SJCRH30 (cell line): Measurements from ENCODE around the gene OR5L1. TPM values are rescaled to one million over a fixed set of nuclear protein-coding genes. Genes with fewer than 3 reads are reported as not detected.

Experiments
- DNase-seq, 2 experiments: peaks; one replicate each; pipeline ENCODE4 v3.0.0-alpha.2; 2015 to 2020
- H3K27ac ChIP-seq: fragments of 250-450 bp; sonication (Bioruptor Pico); 2 replicates; pipeline ENCODE4 v1.5.1; 2020; ENCODE audit warnings: mild to moderate bottlenecking, moderate library complexity
- H3K27me3 ChIP-seq: fragments of 250-450 bp; sonication (Bioruptor Pico); 2 replicates; pipeline ENCODE4 v1.5.1; 2020; ENCODE audit warnings: mild to moderate bottlenecking, moderate library complexity
- H3K36me3 ChIP-seq: fragments of 250-450 bp; sonication (Bioruptor Pico); 2 replicates; pipeline ENCODE4 v1.5.1; 2020; ENCODE audit warnings: mild to moderate bottlenecking, moderate library complexity
- H3K4me1 ChIP-seq: fragments of 250-450 bp; sonication (Bioruptor Pico); 2 replicates; pipeline ENCODE4 v1.5.1; 2020; ENCODE audit warnings: mild to moderate bottlenecking, moderate library complexity
- H3K4me3 ChIP-seq: fragments of 250-450 bp; sonication (Bioruptor Pico); 2 replicates; pipeline ENCODE4 v1.5.1; 2020; ENCODE audit warnings: mild to moderate bottlenecking, moderate library complexity
- H3K9me3 ChIP-seq: fragments of 250-450 bp; sonication (Bioruptor Pico); replicated peaks from 2 replicates; pipeline ENCODE4 v1.5.1; 2020; ENCODE audit warnings: mild to moderate bottlenecking, moderate library complexity
- total RNA-seq: library from RNA; depleted of rRNA; stranded (reverse); fragments of >200 nt; shearing (Covaris generic); gene quantifications from 2 replicates; pipeline ENCODE4 v1.2.3, GENCODE V29; 2014; rRNA removed

OR5L1 gene
- total RNA-seq = not detected in 2 replicates

DNA sequence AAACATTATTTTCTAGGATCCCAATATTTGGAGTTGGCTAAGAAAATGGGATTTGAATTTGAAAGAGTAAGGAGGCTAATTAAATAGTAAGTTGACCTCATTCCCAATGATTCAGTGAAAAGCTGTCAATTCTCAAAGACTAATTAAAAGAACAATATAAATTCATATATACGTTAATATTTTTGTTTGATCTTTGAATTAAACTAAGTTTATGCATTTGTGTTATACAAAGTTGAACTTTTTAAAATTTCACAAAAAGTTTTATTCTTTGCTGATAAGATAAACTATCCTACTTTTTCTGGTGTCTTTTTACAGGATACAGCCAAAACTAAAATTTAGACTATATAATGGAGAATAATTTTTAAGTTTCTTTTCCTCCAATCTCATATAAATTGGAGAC is at the start of gene OR5L1:
Gene OR5L1 (plus strand): TSS at position 301 of the 400 bp plus-strand sequence. CDS start 100 bp downstream, outside the sequence.
- Histone ChIP-seq H3K27me3 (peaks cover 8% of the 10 kb centered on the region; the same call in 1 of the 2 replicates), H3K4me1 (no peaks in the 10 kb centered on the region), H3K27ac (no peak within 1 kb of the TSS), H3K36me3 (no peaks in the 10 kb centered on the region), H3K4me3 (no peak within 1 kb of the TSS), H3K9me3 (no peaks in the 10 kb centered on the region)
- DNase-seq = no peak

DNA sequence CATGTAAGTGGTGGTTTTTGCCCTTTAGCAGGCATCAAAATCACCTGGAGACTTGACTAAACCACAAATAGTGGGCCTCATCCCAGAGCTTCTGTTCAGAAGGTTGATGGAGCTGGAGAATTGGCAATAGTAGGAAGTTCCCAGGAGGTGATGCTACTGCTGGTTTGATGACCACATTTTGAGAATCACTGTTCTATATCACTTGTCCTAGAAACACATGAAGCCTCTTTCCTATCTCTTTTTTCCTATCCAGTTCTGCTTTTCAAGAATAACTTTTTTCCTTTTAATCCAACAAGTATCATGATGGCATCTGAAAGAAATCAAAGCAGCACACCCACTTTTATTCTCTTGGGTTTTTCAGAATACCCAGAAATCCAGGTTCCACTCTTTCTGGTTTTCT is 38.0 kb upstream of the OR5L1 start, which contains the start of gene OR5D13:
Gene OR5D13 (plus strand): TSS at position 301 of the 400 bp plus-strand sequence. CDS start 0 bp downstream, at position 301.
- no peak within 1 kb of the TSS for H3K4me3 ChIP-seq
- no peaks in the 10 kb centered on the region for H3K9me3 ChIP-seq
- H3K27me3 ChIP-seq = peaks cover 2% of the 10 kb centered on the region; the same call in 1 of the 2 replicates
- no peaks in the 10 kb centered on the region for H3K36me3 ChIP-seq
- H3K27ac ChIP-seq = no peak within 1 kb of the TSS
- H3K4me1 ChIP-seq = no peaks in the 10 kb centered on the region
- no peak for DNase-seq

DNA sequence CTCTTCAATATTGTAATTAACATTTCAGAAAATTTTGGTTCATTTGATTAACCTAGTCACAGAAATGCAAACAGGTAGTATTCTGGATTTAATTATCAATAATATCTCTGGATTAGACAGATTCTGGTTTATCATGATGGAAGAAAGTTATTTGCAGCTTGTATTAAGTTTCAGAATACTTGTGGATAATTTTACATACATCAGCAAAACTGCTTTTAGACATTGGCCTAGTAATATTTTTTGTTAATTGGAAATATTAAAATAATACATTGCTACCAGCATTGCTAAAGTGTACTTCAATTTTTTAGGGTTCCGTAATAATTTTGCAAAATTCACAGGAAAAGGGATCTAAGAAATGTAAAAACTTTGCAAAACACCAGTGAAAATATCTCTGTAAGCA is 19.6 kb upstream of the OR5L1 start:
- Histone ChIP-seq H3K27me3 (no peaks in the 10 kb centered on the region), H3K27ac (no peak overlapping the region), H3K36me3 (no peaks in the 10 kb centered on the region), H3K4me3 (no peak overlapping the region), H3K4me1 (no peaks in the 10 kb centered on the region), H3K9me3 (no peaks in the 10 kb centered on the region)
- DNase-seq = no peak

- no peaks in the 10 kb centered on the region for H3K36me3 ChIP-seq
- H3K27me3 ChIP-seq = no peaks in the 10 kb centered on the region
- no peak overlapping the region for H3K27ac ChIP-seq
- no peak for DNase-seq
- no peak overlapping the region for H3K4me3 ChIP-seq
- no peaks in the 10 kb centered on the region for H3K9me3 ChIP-seq
- H3K4me1 ChIP-seq = no peaks in the 10 kb centered on the region
These were observed 17.8 kb upstream of the OR5L1 start for GRCh38 chr11:55793321-55793720.

- Histone ChIP-seq H3K9me3 (no peaks in the 10 kb centered on the region), H3K36me3 (no peaks in the 10 kb centered on the region), H3K27ac (no peak within 1 kb of the TSS), H3K4me3 (no peak within 1 kb of the TSS), H3K4me1 (no peaks in the 10 kb centered on the region), H3K27me3 (no peaks in the 10 kb centered on the region)
- no peak for DNase-seq
These were observed 15.9 kb upstream of the OR5L1 start, which contains the start of gene OR5D14 for GRCh38 chr11:55795256-55795655. OR5D14 (plus strand) TSS chr11:55795556; CDS start chr11:55795556, 0 bp downstream.

GRCh38 chr11:55806248-55806647 is 4.9 kb upstream of the OR5L1 start:
- Histone ChIP-seq H3K9me3 (no peaks in the 10 kb centered on the region), H3K4me3 (no peak overlapping the region), H3K27ac (no peak overlapping the region), H3K4me1 (no peaks in the 10 kb centered on the region), H3K27me3 (peaks cover 8% of the 10 kb centered on the region; the same call in 1 of the 2 replicates), H3K36me3 (no peaks in the 10 kb centered on the region)
- no peak for DNase-seq

GRCh38 chr11:55819330-55819729 is 8.2 kb downstream of the OR5L1 start, which contains the start of gene OR5D18:
OR5D18 (plus strand) TSS chr11:55819630; CDS start chr11:55819630, 0 bp downstream.
- H3K9me3 ChIP-seq = no peaks in the 10 kb centered on the region

GRCh38 chr11:55826919-55827318 is 15.8 kb downstream of the OR5L1 start, which contains the start of gene OR5L2:
OR5L2 (plus strand) TSS chr11:55827219; CDS start chr11:55827219, 0 bp downstream.
- Histone ChIP-seq H3K9me3 (no peaks in the 10 kb centered on the region), H3K27me3 (no peaks in the 10 kb centered on the region; the same call in 1 of the 2 replicates), H3K4me3 (no peak within 1 kb of the TSS), H3K36me3 (no peaks in the 10 kb centered on the region), H3K4me1 (no peaks in the 10 kb centered on the region), H3K27ac (no peak within 1 kb of the TSS)
- no peak for DNase-seq

More at GRCh38 chr11:55819330-55819729, 8.2 kb downstream of the OR5L1 start, which contains the start of gene OR5D18:
- H3K4me3 ChIP-seq = no peak within 1 kb of the TSS
- no peak within 1 kb of the TSS for H3K27ac ChIP-seq
- no peaks in the 10 kb centered on the region for H3K4me1 ChIP-seq
- no peaks in the 10 kb centered on the region for H3K27me3 ChIP-seq
- H3K36me3 ChIP-seq = no peaks in the 10 kb centered on the region
- no peak for DNase-seq

GRCh38 chr11:55838452-55838851 is 27.3 kb downstream of the OR5L1 start, which contains the start of gene OR5D16:
OR5D16 (plus strand) TSS chr11:55838752; CDS start chr11:55838752, 0 bp downstream.
- Histone ChIP-seq H3K36me3 (no peaks in the 10 kb centered on the region), H3K27ac (no peak within 1 kb of the TSS), H3K27me3 (no peaks in the 10 kb centered on the region), H3K9me3 (no peaks in the 10 kb centered on the region), H3K4me1 (no peaks in the 10 kb centered on the region; the same call in 1 of the 2 replicates), H3K4me3 (no peak within 1 kb of the TSS)
- no peak for DNase-seq

- no peaks in the 10 kb centered on the region for H3K36me3 ChIP-seq
- no peak overlapping the region for H3K4me3 ChIP-seq
- no peak for DNase-seq
- H3K9me3 ChIP-seq = no peaks in the 10 kb centered on the region
- H3K4me1 ChIP-seq = no peaks in the 10 kb centered on the region
- no peaks in the 10 kb centered on the region for H3K27me3 ChIP-seq
- H3K27ac ChIP-seq = no peak overlapping the region
These were observed 36.3 kb downstream of the OR5L1 start for GRCh38 chr11:55847453-55847852.

DNA sequence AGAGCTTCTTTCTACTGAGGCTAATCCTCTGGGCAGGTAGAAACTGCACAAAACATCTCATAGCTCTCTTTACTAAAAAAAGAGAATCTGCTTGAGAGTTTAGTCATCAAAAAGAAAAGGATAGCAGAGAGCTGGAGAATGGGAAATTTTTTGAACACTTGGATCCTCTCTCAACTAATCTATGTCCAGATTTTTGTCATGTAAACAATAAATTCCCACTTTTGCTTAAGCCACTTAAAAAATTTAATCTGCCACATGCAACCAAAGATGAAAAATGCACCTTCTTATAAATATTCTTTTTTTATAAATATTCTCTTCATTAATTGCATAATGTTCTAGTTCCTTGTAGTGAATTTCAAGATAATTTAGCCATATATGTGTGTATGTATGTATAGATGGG is 37.9 kb downstream of the OR5L1 start:
- no peak for DNase-seq
- H3K27ac ChIP-seq = no peak overlapping the region
- no peaks in the 10 kb centered on the region; the same call in 1 of the 2 replicates for H3K27me3 ChIP-seq
- H3K4me1 ChIP-seq = no peaks in the 10 kb centered on the region
- H3K9me3 ChIP-seq = no peaks in the 10 kb centered on the region
- H3K4me3 ChIP-seq = no peak overlapping the region
- no peaks in the 10 kb centered on the region for H3K36me3 ChIP-seq

DNA sequence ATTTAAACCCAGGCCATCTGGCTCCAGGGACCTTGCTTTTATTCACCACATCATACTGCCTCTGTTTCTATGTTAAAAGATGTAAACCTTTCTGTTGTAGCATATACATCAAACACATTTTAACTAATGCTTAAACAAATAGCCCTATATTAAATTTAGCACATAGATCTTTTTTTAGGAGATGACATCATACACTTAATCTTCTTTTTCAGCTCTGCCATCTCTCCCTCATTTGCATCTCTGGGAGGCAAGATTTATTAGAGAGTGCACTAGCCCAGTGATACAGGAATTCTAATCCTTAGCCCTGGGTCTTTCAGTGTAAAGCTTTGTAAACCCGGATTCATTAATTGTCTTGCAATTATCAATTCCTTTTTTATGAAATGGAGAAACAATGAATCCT is 41.0 kb downstream of the OR5L1 start:
- Histone ChIP-seq H3K36me3 (no peaks in the 10 kb centered on the region), H3K4me1 (no peaks in the 10 kb centered on the region), H3K9me3 (no peaks in the 10 kb centered on the region), H3K27ac (no peak overlapping the region), H3K27me3 (no peaks in the 10 kb centered on the region; the same call in none of the 2 replicates), H3K4me3 (no peak overlapping the region)
- DNase-seq = no peak

DNA sequence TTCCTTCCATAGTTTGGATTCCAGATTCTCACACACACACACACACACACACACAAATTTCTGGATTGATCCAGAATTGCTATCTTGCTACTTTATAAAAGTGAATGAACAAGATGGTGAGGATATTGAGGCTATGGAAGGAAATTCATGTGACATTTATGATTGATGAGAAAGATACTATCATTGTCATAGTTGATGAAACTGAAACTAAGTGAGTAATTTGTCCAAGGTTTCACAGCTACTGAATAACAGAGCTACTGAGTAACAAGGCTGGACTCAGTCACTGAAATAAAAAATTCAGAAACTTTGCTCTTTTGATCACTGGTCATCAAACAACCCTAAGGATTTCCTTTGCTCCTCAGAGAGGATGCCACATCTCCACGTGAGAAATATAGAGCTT is 43.5 kb downstream of the OR5L1 start:
- Histone ChIP-seq H3K4me1 (no peaks in the 10 kb centered on the region), H3K4me3 (no peak overlapping the region), H3K27ac (no peak overlapping the region), H3K27me3 (peaks cover 5% of the 10 kb centered on the region), H3K36me3 (no peaks in the 10 kb centered on the region), H3K9me3 (no peaks in the 10 kb centered on the region)
- no peak for DNase-seq
